GM12873 (cell line): ENCODE measurements around the gene SLC1A2.

Source experiments
- CTCF ChIP-seq: IDR thresholded peaks from 2 replicates; pipeline ENCODE4 v1.5.1; 2012; ENCODE audit warnings: low read depth, mild to moderate bottlenecking, moderate library complexity, low read length, control low read depth; ENCODE audit not compliant: insufficient read depth; ENCODE audit errors: missing control alignments

The SLC1A2 gene

GRCh38 chr11:35305670-35306382 is 113.5 kb downstream of the SLC1A2 start:
- peak; percentile 69 for TF ChIP-seq CTCF

- TF ChIP-seq CTCF, result no peak
Measured at GRCh38 chr11:35304900-35305460, 114.4 kb downstream of the SLC1A2 start.

- TF ChIP-seq CTCF, result no peak
Measured at GRCh38 chr11:35304386-35304775, 115.0 kb downstream of the SLC1A2 start.

- TF ChIP-seq CTCF, result no peak
Measured at GRCh38 chr11:35303596-35304385, 115.6 kb downstream of the SLC1A2 start.

GRCh38 chr11:35302398-35302797 is 117.0 kb downstream of the SLC1A2 start:
- TF ChIP-seq CTCF, result no peak

- no peak for TF ChIP-seq CTCF
Measured at GRCh38 chr11:35298369-35298768, 121.0 kb downstream of the SLC1A2 start.

- no peak for TF ChIP-seq CTCF
Measured at GRCh38 chr11:35295751-35296150, 123.6 kb downstream of the SLC1A2 start.
